Measurements from ENCODE around the gene SUPT5H. TPM values are rescaled to one million over a fixed set of nuclear protein-coding genes. Genes with fewer than 3 reads are reported as not detected.
A peak's percentile ranks its signal among the peaks of the same experiment; 100 is the strongest.

Gene SUPT5H
- total and polyA plus RNA-seq, 2 of the 13 experiments (the other 11 are each of a cell fraction or from before 2014, with no cell fraction given), result 48.2 to 51.7 TPM

GRCh38 chr19:39428283-39429112 lies 16.9 kb upstream of the SUPT5H start (continued):
- TF ChIP-seq SKIL (CRISPR knock-in tag; IDR thresholded peaks at IDR 0.05; ENCODE audit: borderline replicate concordance) (no peak), BHLHE40 (IDR thresholded peaks at IDR 0.05; ENCODE audit: low read length) (no peak), TIGD3 (CRISPR knock-in tag; IDR thresholded peaks at IDR 0.05; ENCODE audit: borderline replicate concordance) (no peak), KAT7 (CRISPR knock-in tag; IDR thresholded peaks at IDR 0.05; ENCODE audit: borderline replicate concordance) (no peak), ZFP36L2 (CRISPR knock-in tag; IDR thresholded peaks at IDR 0.05) (no peak), ZNF678 (CRISPR knock-in tag; IDR thresholded peaks at IDR 0.05) (no peak), HNF1A (IDR thresholded peaks at IDR 0.05; ENCODE audit: low read depth) (no peak), HNF1A (CRISPR knock-in tag; IDR thresholded peaks at IDR 0.05; ENCODE audit: borderline replicate concordance) (no peak), TGIF2 (CRISPR knock-in tag; IDR thresholded peaks at IDR 0.05) (no peak), ZNF564 (CRISPR knock-in tag; IDR thresholded peaks at IDR 0.05) (no peak), RARG (CRISPR knock-in tag; IDR thresholded peaks at IDR 0.05; ENCODE audit: low read depth) (no peak), ZNF253 (CRISPR knock-in tag; IDR thresholded peaks at IDR 0.05; ENCODE audit: borderline replicate concordance) (no peak)
- TF ChIP-seq, protein P1, sequence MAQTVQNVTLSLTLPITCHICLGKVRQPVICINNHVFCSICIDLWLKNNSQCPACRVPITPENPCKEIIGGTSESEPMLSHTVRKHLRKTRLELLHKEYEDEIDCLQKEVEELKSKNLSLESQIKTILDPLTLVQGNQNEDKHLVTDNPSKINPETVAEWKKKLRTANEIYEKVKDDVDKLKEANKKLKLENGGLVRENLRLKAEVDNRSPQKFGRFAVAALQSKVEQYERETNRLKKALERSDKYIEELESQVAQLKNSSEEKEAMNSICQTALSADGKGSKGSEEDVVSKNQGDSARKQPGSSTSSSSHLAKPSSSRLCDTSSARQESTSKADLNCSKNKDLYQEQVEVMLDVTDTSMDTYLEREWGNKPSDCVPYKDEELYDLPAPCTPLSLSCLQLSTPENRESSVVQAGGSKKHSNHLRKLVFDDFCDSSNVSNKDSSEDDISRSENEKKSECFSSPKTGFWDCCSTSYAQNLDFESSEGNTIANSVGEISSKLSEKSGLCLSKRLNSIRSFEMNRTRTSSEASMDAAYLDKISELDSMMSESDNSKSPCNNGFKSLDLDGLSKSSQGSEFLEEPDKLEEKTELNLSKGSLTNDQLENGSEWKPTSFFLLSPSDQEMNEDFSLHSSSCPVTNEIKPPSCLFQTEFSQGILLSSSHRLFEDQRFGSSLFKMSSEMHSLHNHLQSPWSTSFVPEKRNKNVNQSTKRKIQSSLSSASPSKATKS (CRISPR knock-in tag; IDR thresholded peaks at IDR 0.05), result 0 out of 2 replicates have a peak, but pooled peaks have one; percentile 40
- TF ChIP-seq, protein P2, sequence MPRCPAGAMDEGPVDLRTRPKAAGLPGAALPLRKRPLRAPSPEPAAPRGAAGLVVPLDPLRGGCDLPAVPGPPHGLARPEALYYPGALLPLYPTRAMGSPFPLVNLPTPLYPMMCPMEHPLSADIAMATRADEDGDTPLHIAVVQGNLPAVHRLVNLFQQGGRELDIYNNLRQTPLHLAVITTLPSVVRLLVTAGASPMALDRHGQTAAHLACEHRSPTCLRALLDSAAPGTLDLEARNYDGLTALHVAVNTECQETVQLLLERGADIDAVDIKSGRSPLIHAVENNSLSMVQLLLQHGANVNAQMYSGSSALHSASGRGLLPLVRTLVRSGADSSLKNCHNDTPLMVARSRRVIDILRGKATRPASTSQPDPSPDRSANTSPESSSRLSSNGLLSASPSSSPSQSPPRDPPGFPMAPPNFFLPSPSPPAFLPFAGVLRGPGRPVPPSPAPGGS (CRISPR knock-in tag; IDR thresholded peaks at IDR 0.05), result no peak
- TF ChIP-seq, protein P3, sequence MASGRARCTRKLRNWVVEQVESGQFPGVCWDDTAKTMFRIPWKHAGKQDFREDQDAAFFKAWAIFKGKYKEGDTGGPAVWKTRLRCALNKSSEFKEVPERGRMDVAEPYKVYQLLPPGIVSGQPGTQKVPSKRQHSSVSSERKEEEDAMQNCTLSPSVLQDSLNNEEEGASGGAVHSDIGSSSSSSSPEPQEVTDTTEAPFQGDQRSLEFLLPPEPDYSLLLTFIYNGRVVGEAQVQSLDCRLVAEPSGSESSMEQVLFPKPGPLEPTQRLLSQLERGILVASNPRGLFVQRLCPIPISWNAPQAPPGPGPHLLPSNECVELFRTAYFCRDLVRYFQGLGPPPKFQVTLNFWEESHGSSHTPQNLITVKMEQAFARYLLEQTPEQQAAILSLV (CRISPR knock-in tag; IDR thresholded peaks at IDR 0.05; ENCODE audit: borderline replicate concordance), result 0 out of 2 replicates have a peak, but pooled peaks have one; percentile 5
